ENCODE measurements around the gene GRAP2.

- no peak for TF ChIP-seq EGR1 (IDR thresholded peaks at IDR 0.05; ENCODE audit: low read depth)
- TF ChIP-seq POLR2A (IDR thresholded peaks at IDR 0.05; ENCODE audit: borderline replicate concordance, extremely low read depth, insufficient read depth, insufficient read length): no peak
- TF ChIP-seq, protein P1, sequence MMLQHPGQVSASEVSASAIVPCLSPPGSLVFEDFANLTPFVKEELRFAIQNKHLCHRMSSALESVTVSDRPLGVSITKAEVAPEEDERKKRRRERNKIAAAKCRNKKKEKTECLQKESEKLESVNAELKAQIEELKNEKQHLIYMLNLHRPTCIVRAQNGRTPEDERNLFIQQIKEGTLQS (IDR thresholded peaks at IDR 0.05): no peak
- TF ChIP-seq MAX (IDR thresholded peaks at IDR 0.05): no peak
- no peak for TF ChIP-seq CTCF (IDR thresholded peaks at IDR 0.05 in 2 of 3, conservative IDR thresholded peaks at IDR 0.05 in 1 of 3; ENCODE audit: borderline replicate concordance in 1 of 3, insufficient read depth in 1 of 3, low read depth in 2 of 3, low read length in 2 of 3)
- no peak for TF ChIP-seq JUND (IDR thresholded peaks at IDR 0.05)
- TF ChIP-seq POLR2AphosphoS5 (IDR thresholded peaks at IDR 0.05; ENCODE audit: low read depth, low read length): no peak
Observed at GRCh38 chr22:39859903-39860588, 40.8 kb upstream of the GRAP2 start.
